ENCODE results near the gene MYADM.

DNA sequence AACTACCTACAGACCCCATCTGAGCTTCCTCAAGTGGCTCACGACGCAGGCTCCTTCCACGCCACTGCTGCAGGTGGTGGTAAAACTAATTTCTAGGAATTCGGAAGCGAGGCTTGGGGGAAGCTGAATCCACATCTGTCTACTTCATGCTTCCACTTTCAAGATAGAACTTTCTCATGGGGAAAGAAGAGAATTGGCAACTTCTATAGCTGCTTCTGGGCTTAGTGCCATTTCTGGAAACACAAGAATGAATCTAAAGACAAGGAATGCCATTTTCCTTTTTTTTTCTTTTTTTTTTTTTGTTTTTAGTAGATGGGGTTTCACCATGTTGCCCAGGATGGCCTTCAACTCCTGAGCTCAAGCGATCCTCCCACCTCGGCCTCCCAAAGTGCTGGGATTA lies 40.8 kb upstream of the MYADM start:
- TF ChIP-seq, protein P1, sequence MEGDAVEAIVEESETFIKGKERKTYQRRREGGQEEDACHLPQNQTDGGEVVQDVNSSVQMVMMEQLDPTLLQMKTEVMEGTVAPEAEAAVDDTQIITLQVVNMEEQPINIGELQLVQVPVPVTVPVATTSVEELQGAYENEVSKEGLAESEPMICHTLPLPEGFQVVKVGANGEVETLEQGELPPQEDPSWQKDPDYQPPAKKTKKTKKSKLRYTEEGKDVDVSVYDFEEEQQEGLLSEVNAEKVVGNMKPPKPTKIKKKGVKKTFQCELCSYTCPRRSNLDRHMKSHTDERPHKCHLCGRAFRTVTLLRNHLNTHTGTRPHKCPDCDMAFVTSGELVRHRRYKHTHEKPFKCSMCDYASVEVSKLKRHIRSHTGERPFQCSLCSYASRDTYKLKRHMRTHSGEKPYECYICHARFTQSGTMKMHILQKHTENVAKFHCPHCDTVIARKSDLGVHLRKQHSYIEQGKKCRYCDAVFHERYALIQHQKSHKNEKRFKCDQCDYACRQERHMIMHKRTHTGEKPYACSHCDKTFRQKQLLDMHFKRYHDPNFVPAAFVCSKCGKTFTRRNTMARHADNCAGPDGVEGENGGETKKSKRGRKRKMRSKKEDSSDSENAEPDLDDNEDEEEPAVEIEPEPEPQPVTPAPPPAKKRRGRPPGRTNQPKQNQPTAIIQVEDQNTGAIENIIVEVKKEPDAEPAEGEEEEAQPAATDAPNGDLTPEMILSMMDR (IDR thresholded peaks at IDR 0.05; ENCODE audit: low read depth, low read length, missing input control) = no peak
- TF ChIP-seq, protein P2, sequence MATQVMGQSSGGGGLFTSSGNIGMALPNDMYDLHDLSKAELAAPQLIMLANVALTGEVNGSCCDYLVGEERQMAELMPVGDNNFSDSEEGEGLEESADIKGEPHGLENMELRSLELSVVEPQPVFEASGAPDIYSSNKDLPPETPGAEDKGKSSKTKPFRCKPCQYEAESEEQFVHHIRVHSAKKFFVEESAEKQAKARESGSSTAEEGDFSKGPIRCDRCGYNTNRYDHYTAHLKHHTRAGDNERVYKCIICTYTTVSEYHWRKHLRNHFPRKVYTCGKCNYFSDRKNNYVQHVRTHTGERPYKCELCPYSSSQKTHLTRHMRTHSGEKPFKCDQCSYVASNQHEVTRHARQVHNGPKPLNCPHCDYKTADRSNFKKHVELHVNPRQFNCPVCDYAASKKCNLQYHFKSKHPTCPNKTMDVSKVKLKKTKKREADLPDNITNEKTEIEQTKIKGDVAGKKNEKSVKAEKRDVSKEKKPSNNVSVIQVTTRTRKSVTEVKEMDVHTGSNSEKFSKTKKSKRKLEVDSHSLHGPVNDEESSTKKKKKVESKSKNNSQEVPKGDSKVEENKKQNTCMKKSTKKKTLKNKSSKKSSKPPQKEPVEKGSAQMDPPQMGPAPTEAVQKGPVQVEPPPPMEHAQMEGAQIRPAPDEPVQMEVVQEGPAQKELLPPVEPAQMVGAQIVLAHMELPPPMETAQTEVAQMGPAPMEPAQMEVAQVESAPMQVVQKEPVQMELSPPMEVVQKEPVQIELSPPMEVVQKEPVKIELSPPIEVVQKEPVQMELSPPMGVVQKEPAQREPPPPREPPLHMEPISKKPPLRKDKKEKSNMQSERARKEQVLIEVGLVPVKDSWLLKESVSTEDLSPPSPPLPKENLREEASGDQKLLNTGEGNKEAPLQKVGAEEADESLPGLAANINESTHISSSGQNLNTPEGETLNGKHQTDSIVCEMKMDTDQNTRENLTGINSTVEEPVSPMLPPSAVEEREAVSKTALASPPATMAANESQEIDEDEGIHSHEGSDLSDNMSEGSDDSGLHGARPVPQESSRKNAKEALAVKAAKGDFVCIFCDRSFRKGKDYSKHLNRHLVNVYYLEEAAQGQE (IDR thresholded peaks at IDR 0.05) = no peak
- TF ChIP-seq SP1 (IDR thresholded peaks at IDR 0.05) = no peak
- TF ChIP-seq, protein P3, sequence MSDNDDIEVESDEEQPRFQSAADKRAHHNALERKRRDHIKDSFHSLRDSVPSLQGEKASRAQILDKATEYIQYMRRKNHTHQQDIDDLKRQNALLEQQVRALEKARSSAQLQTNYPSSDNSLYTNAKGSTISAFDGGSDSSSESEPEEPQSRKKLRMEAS (IDR thresholded peaks at IDR 0.05) = no peak
- no peak for TF ChIP-seq RAD21 (IDR thresholded peaks at IDR 0.05)
- TF ChIP-seq EGR1 (IDR thresholded peaks at IDR 0.05; ENCODE audit: low read depth in 2 of 2) = no peak
- TF ChIP-seq YY1 (IDR thresholded peaks at IDR 0.05) = no peak
- no peak for TF ChIP-seq FOXA1 (IDR thresholded peaks at IDR 0.05)
- TF ChIP-seq TAF1 (conservative IDR thresholded peaks at IDR 0.05) = no peak
- no peak for TF ChIP-seq GABPA (IDR thresholded peaks at IDR 0.05 in 1 of 2, conservative IDR thresholded peaks at IDR 0.05 in 1 of 2)
- TF ChIP-seq, protein P4, sequence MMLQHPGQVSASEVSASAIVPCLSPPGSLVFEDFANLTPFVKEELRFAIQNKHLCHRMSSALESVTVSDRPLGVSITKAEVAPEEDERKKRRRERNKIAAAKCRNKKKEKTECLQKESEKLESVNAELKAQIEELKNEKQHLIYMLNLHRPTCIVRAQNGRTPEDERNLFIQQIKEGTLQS (IDR thresholded peaks at IDR 0.05) = no peak
- no peak for TF ChIP-seq HNF4A (conservative IDR thresholded peaks at IDR 0.05)
